IMR-90 (cell line): ENCODE measurements around the gene PPP1R9B.

Experiments
- CEBPB ChIP-seq: IDR thresholded peaks from 2 replicates; pipeline ENCODE4 v1.6.1; 2012; ENCODE audit warnings: low read depth, low read length, improper control_type of control experiment
- CTCF ChIP-seq: conservative IDR thresholded peaks from 2 replicates; pipeline ENCODE4 v1.5.1; 2012; ENCODE audit warnings: mild to moderate bottlenecking, low read depth, low read length, improper control_type of control experiment
- ELK1 ChIP-seq: fragments of 150-350 bp; IDR thresholded peaks from 2 replicates; pipeline ENCODE4 v1.6.1; 2016; ENCODE audit warnings: low read depth, mild to moderate bottlenecking, low read length, moderate library complexity, borderline replicate concordance
- MAZ ChIP-seq: IDR thresholded peaks from 2 replicates; pipeline ENCODE4 v1.6.1; 2012; ENCODE audit warnings: low read depth, mild to moderate bottlenecking, low read length, improper control_type of control experiment, moderate library complexity, borderline replicate concordance
- POLR2A ChIP-seq: IDR thresholded peaks from 2 replicates; pipeline ENCODE4 v1.6.1; 2012; ENCODE audit warnings: mild to moderate bottlenecking, low read depth, low read length

GRCh38 chr17:50112694-50113093 is 37.8 kb downstream of the PPP1R9B start:
- no peak for TF ChIP-seq CTCF
- TF ChIP-seq CEBPB: no peak
- TF ChIP-seq ELK1: no peak
- TF ChIP-seq POLR2A: no peak
- TF ChIP-seq MAZ: no peak
